ENCODE data around the gene ZNF334.

The ZNF334 gene

GRCh38 chr20:46548688-46549087 lies 35.3 kb upstream of the ZNF334 start:
- no peaks in the 10 kb centered on the region for H3K36me3 ChIP-seq (ENCODE audit: insufficient read depth, low read length)
- no peaks in the 10 kb centered on the region for H3K9me3 ChIP-seq (ENCODE audit: low read depth, low read length)
- no peak for DNase-seq (ENCODE audit: low read depth, low spot score)
- no peak overlapping the region for H3K9ac ChIP-seq (ENCODE audit: insufficient read length)
- no peak overlapping the region for H3K4me3 ChIP-seq
- no peak overlapping the region for H3K27ac ChIP-seq
- no peak for TF ChIP-seq POLR2AphosphoS5 (IDR thresholded peaks at IDR 0.05; ENCODE audit: borderline replicate concordance, low read depth, low read length)
- TF ChIP-seq FOXP2 (optimal IDR thresholded peaks at IDR 0.05; ENCODE audit: control extremely low read depth, extremely low read length, insufficient read depth) = no peak
- TF ChIP-seq EZH2 (IDR thresholded peaks at IDR 0.05) = no peak

GRCh38 chr20:46547995-46548394 lies 34.6 kb upstream of the ZNF334 start:
- TF ChIP-seq EZH2 (IDR thresholded peaks at IDR 0.05) (no peak), POLR2AphosphoS5 (IDR thresholded peaks at IDR 0.05; ENCODE audit: borderline replicate concordance, low read depth, low read length) (no peak), FOXP2 (optimal IDR thresholded peaks at IDR 0.05; ENCODE audit: control extremely low read depth, extremely low read length, insufficient read depth) (no peak)
- Histone ChIP-seq H3K36me3 (ENCODE audit: insufficient read depth, low read length) (no peaks in the 10 kb centered on the region), H3K27ac (no peak overlapping the region), H3K9ac (ENCODE audit: insufficient read length) (no peak overlapping the region), H3K4me3 (no peak overlapping the region), H3K9me3 (ENCODE audit: low read depth, low read length) (no peaks in the 10 kb centered on the region)
- no peak for DNase-seq (ENCODE audit: low read depth, low spot score)

DNA sequence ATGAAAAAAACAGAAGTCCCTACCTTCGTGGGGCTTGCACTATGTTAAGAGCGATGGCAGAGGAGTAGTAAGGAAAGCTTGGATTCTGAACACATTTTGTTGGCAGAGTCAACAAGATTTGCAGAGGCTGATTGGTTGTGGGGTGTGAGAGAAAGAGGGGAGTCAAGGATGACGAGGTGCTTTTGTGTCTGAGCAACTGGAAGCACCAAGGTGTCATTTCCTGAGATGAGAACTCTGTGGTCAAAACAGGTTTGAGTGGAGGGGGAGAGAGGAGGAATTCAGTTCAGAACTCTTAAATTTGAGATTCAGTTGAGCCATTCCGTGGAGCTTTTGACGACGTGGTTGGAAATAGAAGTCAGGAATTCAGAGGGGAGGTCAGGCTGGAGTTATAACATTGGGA lies 33.6 kb upstream of the ZNF334 start:
- Histone ChIP-seq H3K4me3 (no peak overlapping the region), H3K27ac (no peak overlapping the region), H3K9ac (ENCODE audit: insufficient read length) (no peak overlapping the region), H3K9me3 (ENCODE audit: low read depth, low read length) (no peaks in the 10 kb centered on the region), H3K36me3 (ENCODE audit: insufficient read depth, low read length) (no peaks in the 10 kb centered on the region)
- TF ChIP-seq FOXP2 (optimal IDR thresholded peaks at IDR 0.05; ENCODE audit: control extremely low read depth, extremely low read length, insufficient read depth) (no peak), EZH2 (IDR thresholded peaks at IDR 0.05) (no peak), POLR2AphosphoS5 (IDR thresholded peaks at IDR 0.05; ENCODE audit: borderline replicate concordance, low read depth, low read length) (no peak)
- DNase-seq (ENCODE audit: low read depth, low spot score) = no peak

- Histone ChIP-seq H3K9ac (ENCODE audit: insufficient read length) (no peak overlapping the region), H3K27ac (no peak overlapping the region), H3K4me3 (no peak overlapping the region), H3K9me3 (ENCODE audit: low read depth, low read length) (no peaks in the 10 kb centered on the region), H3K36me3 (ENCODE audit: insufficient read depth, low read length) (no peaks in the 10 kb centered on the region)
- TF ChIP-seq FOXP2 (optimal IDR thresholded peaks at IDR 0.05; ENCODE audit: control extremely low read depth, extremely low read length, insufficient read depth) (no peak), POLR2AphosphoS5 (IDR thresholded peaks at IDR 0.05; ENCODE audit: borderline replicate concordance, low read depth, low read length) (no peak), EZH2 (IDR thresholded peaks at IDR 0.05) (no peak)
- DNase-seq (ENCODE audit: low read depth, low spot score) = no peak
Observed at GRCh38 chr20:46546298-46546697, 32.9 kb upstream of the ZNF334 start.

GRCh38 chr20:46545827-46546138 lies 32.4 kb upstream of the ZNF334 start:
- no peak overlapping the region for H3K27ac ChIP-seq
- DNase-seq (ENCODE audit: low read depth, low spot score) = no peak
- no peaks in the 10 kb centered on the region for H3K9me3 ChIP-seq (ENCODE audit: low read depth, low read length)
- no peak overlapping the region for H3K4me3 ChIP-seq
- TF ChIP-seq FOXP2 (optimal IDR thresholded peaks at IDR 0.05; ENCODE audit: control extremely low read depth, extremely low read length, insufficient read depth) (no peak), EZH2 (IDR thresholded peaks at IDR 0.05) (no peak), POLR2AphosphoS5 (IDR thresholded peaks at IDR 0.05; ENCODE audit: borderline replicate concordance, low read depth, low read length) (no peak)
- no peak overlapping the region for H3K9ac ChIP-seq (ENCODE audit: insufficient read length)
- no peaks in the 10 kb centered on the region for H3K36me3 ChIP-seq (ENCODE audit: insufficient read depth, low read length)

GRCh38 chr20:46545077-46545826 lies 31.9 kb upstream of the ZNF334 start:
- no peak overlapping the region for H3K9ac ChIP-seq (ENCODE audit: insufficient read length)
- DNase-seq (ENCODE audit: low read depth, low spot score) = no peak
- no peak overlapping the region for H3K27ac ChIP-seq
- TF ChIP-seq FOXP2 (optimal IDR thresholded peaks at IDR 0.05; ENCODE audit: control extremely low read depth, extremely low read length, insufficient read depth) = no peak
- no peak for TF ChIP-seq POLR2AphosphoS5 (IDR thresholded peaks at IDR 0.05; ENCODE audit: borderline replicate concordance, low read depth, low read length)
- TF ChIP-seq EZH2 (IDR thresholded peaks at IDR 0.05) = no peak
- no peaks in the 10 kb centered on the region for H3K36me3 ChIP-seq (ENCODE audit: insufficient read depth, low read length)
- H3K4me3 ChIP-seq = no peak overlapping the region
- H3K9me3 ChIP-seq (ENCODE audit: low read depth, low read length) = no peaks in the 10 kb centered on the region

- no peaks in the 10 kb centered on the region for H3K36me3 ChIP-seq (ENCODE audit: insufficient read depth, low read length)
- no peak for DNase-seq (ENCODE audit: low read depth, low spot score)
- H3K27ac ChIP-seq = no peak overlapping the region
- H3K9ac ChIP-seq (ENCODE audit: insufficient read length) = no peak overlapping the region
- no peaks in the 10 kb centered on the region for H3K9me3 ChIP-seq (ENCODE audit: low read depth, low read length)
- no peak for TF ChIP-seq FOXP2 (optimal IDR thresholded peaks at IDR 0.05; ENCODE audit: control extremely low read depth, extremely low read length, insufficient read depth)
- H3K4me3 ChIP-seq = no peak overlapping the region
Observed at GRCh38 chr20:46544576-46544975, 31.2 kb upstream of the ZNF334 start.

- no peaks in the 10 kb centered on the region for H3K36me3 ChIP-seq (ENCODE audit: insufficient read depth, low read length)
- no peak for TF ChIP-seq POLR2AphosphoS5 (IDR thresholded peaks at IDR 0.05; ENCODE audit: borderline replicate concordance, low read depth, low read length)
- no peak for TF ChIP-seq EZH2 (IDR thresholded peaks at IDR 0.05)
- no peak for TF ChIP-seq FOXP2 (optimal IDR thresholded peaks at IDR 0.05; ENCODE audit: control extremely low read depth, extremely low read length, insufficient read depth)
- no peaks in the 10 kb centered on the region for H3K9me3 ChIP-seq (ENCODE audit: low read depth, low read length)
- no peak overlapping the region for H3K9ac ChIP-seq (ENCODE audit: insufficient read length)
- DNase-seq (ENCODE audit: low read depth, low spot score) = no peak
- H3K27ac ChIP-seq = no peak overlapping the region
- no peak overlapping the region for H3K4me3 ChIP-seq
Observed at GRCh38 chr20:46543959-46544358, 30.6 kb upstream of the ZNF334 start.

DNA sequence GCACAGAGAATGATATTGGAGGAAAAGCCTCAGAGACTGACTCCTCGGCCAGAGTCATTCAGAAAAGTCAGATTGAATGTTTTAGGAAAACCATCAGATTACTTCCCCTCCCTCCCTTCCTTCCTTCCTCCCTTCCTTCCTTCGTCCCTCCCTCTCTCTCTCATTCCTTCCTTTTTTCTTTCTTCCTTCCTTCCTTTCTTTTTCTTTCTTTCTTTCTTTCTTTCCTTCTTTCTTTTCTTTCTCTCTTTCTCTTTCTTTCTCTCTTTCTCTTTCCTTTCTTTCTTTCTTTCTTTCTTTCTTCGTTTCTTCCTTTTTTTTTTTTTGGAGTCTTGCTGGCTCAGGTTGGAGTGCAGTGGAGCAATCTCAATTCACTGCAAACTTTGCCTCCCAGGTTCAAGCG lies 29.7 kb upstream of the ZNF334 start:
- no peak for DNase-seq (ENCODE audit: low read depth, low spot score)
- H3K27ac ChIP-seq = no peak overlapping the region
- H3K36me3 ChIP-seq (ENCODE audit: insufficient read depth, low read length) = no peaks in the 10 kb centered on the region
- H3K9me3 ChIP-seq (ENCODE audit: low read depth, low read length) = no peaks in the 10 kb centered on the region
- H3K4me3 ChIP-seq = no peak overlapping the region
- no peak overlapping the region for H3K9ac ChIP-seq (ENCODE audit: insufficient read length)
- TF ChIP-seq EZH2 (IDR thresholded peaks at IDR 0.05) = no peak
- TF ChIP-seq FOXP2 (optimal IDR thresholded peaks at IDR 0.05; ENCODE audit: control extremely low read depth, extremely low read length, insufficient read depth) = no peak
- no peak for TF ChIP-seq POLR2AphosphoS5 (IDR thresholded peaks at IDR 0.05; ENCODE audit: borderline replicate concordance, low read depth, low read length)

All from SK-N-MC (cell line).